SK-N-SH treated with all-trans-retinoic acid at 6 μM for 48 hours (cell line): ENCODE data around the gene RIPOR2.
A peak's percentile ranks its signal among the peaks of the same experiment; 100 is the strongest.

Source experiments
- ATAC-seq: fragments of 200-7000 bp; cut with Tn5 transposase; 3 replicates; pipeline ENCODE4 v1.9.1; 2020; ENCODE audit warnings: mild to moderate bottlenecking, moderate library complexity
- BACH2 ChIP-seq: fragments of 250-450 bp; sonication (Bioruptor Pico); IDR thresholded peaks from 2 replicates; pipeline ENCODE4 v1.9.0; 2021; ENCODE audit warnings: mild to moderate bottlenecking, borderline replicate concordance
- CREB5 ChIP-seq: fragments of 250-450 bp; sonication (Bioruptor Pico); IDR thresholded peaks from 2 replicates; pipeline ENCODE4 v1.5.1; 2020; ENCODE audit warnings: low read depth, mild to moderate bottlenecking, moderate library complexity
- CSDC2 ChIP-seq: fragments of 250-450 bp; sonication (Bioruptor Pico); IDR thresholded peaks from 2 replicates; pipeline ENCODE4 v1.5.0; 2020; ENCODE audit warnings: mild to moderate bottlenecking, moderate library complexity
- CSRNP3 ChIP-seq: fragments of 250-450 bp; sonication (Bioruptor Pico); IDR thresholded peaks from 2 replicates; pipeline ENCODE4 v1.5.1; 2021; ENCODE audit warnings: mild to moderate bottlenecking, moderate library complexity
- GLIS3 ChIP-seq: fragments of 250-450 bp; sonication (Bioruptor Pico); IDR thresholded peaks from 2 replicates; pipeline ENCODE4 v1.5.0; 2020; ENCODE audit warnings: mild to moderate bottlenecking, moderate library complexity
- ISL1 ChIP-seq: fragments of 250-450 bp; sonication (Bioruptor Pico); IDR thresholded peaks from 2 replicates; pipeline ENCODE4 v2.1.2; 2022; ENCODE audit warnings: mild to moderate bottlenecking, moderate library complexity
- OSR1 ChIP-seq: fragments of 250-450 bp; sonication (Bioruptor Pico); IDR thresholded peaks from 2 replicates; pipeline ENCODE4 v1.8.0; 2022; ENCODE audit warnings: moderate library complexity, mild to moderate bottlenecking, inconsistent platforms
- PATZ1 ChIP-seq: fragments of 250-450 bp; sonication (Bioruptor Pico); IDR thresholded peaks from 2 replicates; pipeline ENCODE4 v1.8.0; 2020; ENCODE audit warnings: mild to moderate bottlenecking, moderate library complexity, borderline replicate concordance
- POU6F1 ChIP-seq: fragments of 250-450 bp; sonication (Bioruptor Pico); IDR thresholded peaks from 2 replicates; pipeline ENCODE4 v1.8.0; 2021; ENCODE audit warnings: low read depth, mild to moderate bottlenecking, moderate library complexity, borderline replicate concordance
- PPARA ChIP-seq: fragments of 250-450 bp; sonication (Bioruptor Pico); IDR thresholded peaks from 2 replicates; pipeline ENCODE4 v1.5.0; 2020; ENCODE audit warnings: mild to moderate bottlenecking, borderline replicate concordance
- RARB ChIP-seq: fragments of 250-450 bp; sonication (Bioruptor Pico); IDR thresholded peaks from 2 replicates; pipeline ENCODE4 v1.8.0; 2021; ENCODE audit warnings: mild to moderate bottlenecking, moderate library complexity
- SNAI2 ChIP-seq: fragments of 250-450 bp; sonication (Bioruptor Pico); IDR thresholded peaks from 2 replicates; pipeline ENCODE4 v1.5.0; 2020; ENCODE audit warnings: mild to moderate bottlenecking, moderate library complexity
- TCF4 ChIP-seq: fragments of 250-450 bp; sonication (Bioruptor Pico); IDR thresholded peaks from 2 replicates; pipeline ENCODE4 v1.8.0; 2021; ENCODE audit warnings: mild to moderate bottlenecking, moderate library complexity, borderline replicate concordance
- TOX ChIP-seq: fragments of 250-450 bp; sonication (Bioruptor Pico); IDR thresholded peaks from 2 replicates; pipeline ENCODE4 v1.8.0; 2021; ENCODE audit warnings: mild to moderate bottlenecking, moderate library complexity, borderline replicate concordance
- TSHZ2 ChIP-seq: fragments of 250-450 bp; sonication (Bioruptor Pico); IDR thresholded peaks from 2 replicates; pipeline ENCODE4 v1.5.0; 2020; ENCODE audit warnings: mild to moderate bottlenecking, moderate library complexity
- ZFP3 ChIP-seq: fragments of 250-450 bp; sonication (Bioruptor Pico); IDR thresholded peaks from 2 replicates; pipeline ENCODE4 v1.5.0; 2020; ENCODE audit warnings: mild to moderate bottlenecking, moderate library complexity
- ZFP30 ChIP-seq: fragments of 450-650 bp; formaldehyde crosslinking; IDR thresholded peaks from 2 replicates; pipeline ENCODE4 v1.5.0; 2022; ENCODE audit warnings: mild to moderate bottlenecking, moderate library complexity
- ZNF70 ChIP-seq: fragments of 450-650 bp; formaldehyde crosslinking; IDR thresholded peaks from 2 replicates; pipeline ENCODE4 v1.5.0; 2020; ENCODE audit warnings: mild to moderate bottlenecking, moderate library complexity
- ZNF8 ChIP-seq: fragments of 450-650 bp; formaldehyde crosslinking; IDR thresholded peaks from 2 replicates; pipeline ENCODE4 v1.5.0; 2020; ENCODE audit warnings: mild to moderate bottlenecking, moderate library complexity

The RIPOR2 gene

GRCh38 chr6:24824142-24824938 lies 111.4 kb downstream of the RIPOR2 start:
- no peak for ATAC-seq
- no peak for TF ChIP-seq PATZ1 (CRISPR knock-in tag)
- TF ChIP-seq ISL1: peak; percentile 62
- TF ChIP-seq, all 23 proteins: peak for 1

GRCh38 chr6:24823185-24823584 lies 112.6 kb downstream of the RIPOR2 start:
- TF ChIP-seq PPARA (CRISPR knock-in tag) (no peak), TOX (no peak), ZNF8 (CRISPR knock-in tag) (no peak), OSR1 (no peak), RARB (CRISPR knock-in tag) (no peak), TCF4 (CRISPR knock-in tag) (no peak), GLIS3 (no peak), BACH2 (CRISPR knock-in tag) (no peak), POU6F1 (CRISPR knock-in tag) (no peak), ZFP3 (CRISPR knock-in tag) (no peak), TSHZ2 (no peak), PATZ1 (CRISPR knock-in tag) (no peak), ZFP30 (CRISPR knock-in tag) (no peak)
- ATAC-seq: no peak

- ATAC-seq: no peak
- no peak for TF ChIP-seq POU6F1 (CRISPR knock-in tag)
- no peak for TF ChIP-seq GLIS3
- TF ChIP-seq PATZ1 (CRISPR knock-in tag): no peak
- TF ChIP-seq ZNF70 (CRISPR knock-in tag): no peak
- TF ChIP-seq TSHZ2: no peak
- no peak for TF ChIP-seq RARB (CRISPR knock-in tag)
- TF ChIP-seq CREB5 (CRISPR knock-in tag): no peak
- no peak for TF ChIP-seq SNAI2 (CRISPR knock-in tag)
- no peak for TF ChIP-seq CSDC2 (CRISPR knock-in tag)
- TF ChIP-seq CSRNP3 (CRISPR knock-in tag): no peak
These were observed 113.1 kb downstream of the RIPOR2 start for GRCh38 chr6:24822696-24823095.
